HEK293T (cell line): ENCODE results near the gene CFAP68.

ENCODE experiments used
- ELF4 ChIP-seq: fragments of 450-650 bp; IDR thresholded peaks from 2 replicates; pipeline ENCODE4 v1.6.1; 2017; ENCODE audit warnings: antibody characterized with exemption
- FOXA1 ChIP-seq: fragments of 450-650 bp; IDR thresholded peaks from 2 replicates; pipeline ENCODE4 v1.6.1; 2016; ENCODE audit warnings: mild to moderate bottlenecking
- FOXM1 ChIP-seq: fragments of 450-650 bp; IDR thresholded peaks from 2 replicates; pipeline ENCODE4 v1.6.1; 2017; ENCODE audit warnings: mild to moderate bottlenecking, borderline replicate concordance
- LEF1 ChIP-seq: fragments of 450-650 bp; IDR thresholded peaks from 2 replicates; pipeline ENCODE4 v1.6.1; 2017; ENCODE audit warnings: mild to moderate bottlenecking, borderline replicate concordance
- SP1 ChIP-seq: fragments of 450-650 bp; IDR thresholded peaks from 2 replicates; pipeline ENCODE4 v1.6.1; 2017
- SUZ12 ChIP-seq: fragments of 450-650 bp; IDR thresholded peaks from 2 replicates; pipeline ENCODE4 v1.6.1; 2016; ENCODE audit warnings: mild to moderate bottlenecking
- ZNF384 ChIP-seq: fragments of 450-650 bp; IDR thresholded peaks from 2 replicates; pipeline ENCODE4 v1.6.1; 2016

DNA sequence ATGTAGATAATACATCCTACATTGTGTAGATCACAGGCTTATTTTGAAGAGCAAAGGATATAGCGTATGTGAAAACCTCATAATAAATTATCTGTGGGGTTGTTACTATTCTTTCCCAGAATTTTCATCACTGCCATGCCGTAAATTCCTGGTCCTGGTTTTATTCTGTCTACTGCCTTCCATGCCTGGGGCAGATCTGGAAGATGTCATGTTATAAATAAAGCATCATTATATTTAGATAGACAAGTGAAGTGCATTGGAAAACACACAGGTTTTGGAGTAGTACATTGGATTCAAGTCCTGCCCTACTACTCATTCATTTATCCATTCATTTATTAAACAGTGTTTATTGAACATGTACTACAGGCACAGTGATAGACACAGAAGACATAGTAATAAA, 41.6 kb downstream of the CFAP68 start:
- TF ChIP-seq FOXA1 (no peak), SP1 (no peak), ZNF384 (no peak), SUZ12 (no peak), LEF1 (no peak), ELF4 (no peak), FOXM1 (no peak)
